ENCODE results near the gene KYNU. TPM values are rescaled to one million over a fixed set of nuclear protein-coding genes. Genes with fewer than 3 reads are reported as not detected.
"Not testable (repeated sequence)": the region's sequence is repeated elsewhere in the genome, so short reads cannot be mapped to it uniquely, and the experiment has no call there.

KYNU gene
- total RNA-seq, 1 donor from 2014 or later, result not detected

- no peak for DNase-seq (ENCODE audit: low spot score, unreplicated experiment)
- no peak overlapping the region for H3K4me3 Mint-ChIP-seq (ENCODE audit: low read depth)
- no peak overlapping the region for H3K27ac Mint-ChIP-seq
- TF ChIP-seq CTCF (IDR thresholded peaks at IDR 0.05; ENCODE audit: unreplicated experiment), result no peak
- peaks cover 3% of the 10 kb centered on the region for H3K4me1 Mint-ChIP-seq (ENCODE audit: low read depth)
- H3K36me3 Mint-ChIP-seq (ENCODE audit: insufficient read depth), result no peaks in the 10 kb centered on the region
- H3K27me3 Mint-ChIP-seq, result peaks cover 7% of the 10 kb centered on the region
- no peaks in the 10 kb centered on the region for H3K9me3 Mint-ChIP-seq (ENCODE audit: low read depth)
Observed at GRCh38 chr2:142858961-142859360, 18.5 kb upstream of the KYNU start.

DNA sequence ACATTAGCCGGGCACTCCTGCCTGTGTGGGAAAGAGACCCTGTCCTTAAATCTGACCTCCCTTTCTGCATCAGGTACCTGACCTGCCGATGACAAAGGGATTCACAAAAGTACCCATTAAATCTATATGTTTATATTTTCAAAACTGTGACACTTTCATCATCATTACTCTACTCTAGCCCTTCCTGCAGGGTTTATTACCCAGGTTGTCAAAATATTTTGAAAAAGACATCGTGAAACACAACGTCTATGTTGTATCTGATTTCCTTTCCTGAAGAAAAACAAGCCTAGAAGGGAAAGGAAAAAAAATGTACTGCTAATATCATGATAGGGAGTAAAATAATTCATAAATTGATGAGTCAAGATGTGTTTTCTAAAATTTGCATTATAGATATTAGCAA, 15.2 kb upstream of the KYNU start:
- H3K4me3 Mint-ChIP-seq (ENCODE audit: low read depth), result no peak overlapping the region
- peaks cover 6% of the 10 kb centered on the region for H3K4me1 Mint-ChIP-seq (ENCODE audit: low read depth)
- DNase-seq (ENCODE audit: low spot score, unreplicated experiment), result no peak
- H3K27ac Mint-ChIP-seq, result no peak overlapping the region
- no peaks in the 10 kb centered on the region for H3K9me3 Mint-ChIP-seq (ENCODE audit: low read depth)
- no peaks in the 10 kb centered on the region for H3K36me3 Mint-ChIP-seq (ENCODE audit: insufficient read depth)
- H3K27me3 Mint-ChIP-seq, result no peaks in the 10 kb centered on the region
- no peak for TF ChIP-seq CTCF (IDR thresholded peaks at IDR 0.05; ENCODE audit: unreplicated experiment)

DNA sequence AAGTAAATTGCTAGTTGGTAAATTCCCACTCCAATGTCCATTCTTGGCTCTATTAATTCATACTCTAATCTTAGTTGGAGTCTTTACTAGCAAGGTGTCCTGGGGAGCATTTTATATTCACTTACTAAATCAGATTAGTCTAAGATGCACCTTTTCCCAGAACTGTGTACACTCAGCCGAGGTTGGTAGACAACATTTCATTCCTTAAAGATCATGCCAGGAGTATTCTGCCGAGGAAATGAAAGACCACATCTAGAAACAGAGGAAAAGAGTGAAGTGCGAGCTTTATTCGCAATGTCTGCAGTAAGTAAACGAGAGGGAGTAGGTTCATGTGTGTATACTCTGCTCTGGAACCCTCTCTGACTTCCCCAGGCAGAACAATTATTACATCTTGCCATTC, 14.6 kb upstream of the KYNU start:
- no peaks in the 10 kb centered on the region for H3K27me3 Mint-ChIP-seq
- H3K4me3 Mint-ChIP-seq (ENCODE audit: low read depth), result no peak overlapping the region
- TF ChIP-seq CTCF (IDR thresholded peaks at IDR 0.05; ENCODE audit: unreplicated experiment), result no peak
- no peak for DNase-seq (ENCODE audit: low spot score, unreplicated experiment)
- H3K36me3 Mint-ChIP-seq (ENCODE audit: insufficient read depth), result no peaks in the 10 kb centered on the region
- H3K9me3 Mint-ChIP-seq (ENCODE audit: low read depth), result no peaks in the 10 kb centered on the region
- no peak overlapping the region for H3K27ac Mint-ChIP-seq
- peaks cover 6% of the 10 kb centered on the region for H3K4me1 Mint-ChIP-seq (ENCODE audit: low read depth)

DNA sequence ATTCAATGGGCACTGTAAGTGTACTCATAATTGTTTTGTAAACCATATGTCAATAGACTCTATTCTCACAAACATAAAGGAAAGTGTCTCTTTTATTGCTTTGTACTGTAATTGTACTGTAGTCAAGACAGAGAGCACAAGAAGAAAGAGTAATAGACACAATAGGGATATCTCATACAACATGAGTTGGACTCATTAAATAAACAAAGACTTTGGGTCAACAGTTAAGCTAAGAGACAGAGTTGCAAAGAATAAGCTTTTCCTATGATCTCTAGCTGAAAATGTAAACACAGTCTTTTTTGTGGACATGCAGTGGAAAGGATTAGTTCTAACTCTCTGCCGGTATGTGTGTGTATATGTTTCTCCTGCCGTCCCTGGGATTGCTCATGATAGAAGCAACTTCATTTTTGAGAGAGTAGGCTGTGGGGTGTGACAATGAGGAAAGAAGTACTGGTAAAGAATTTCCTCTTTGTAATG, 13.9 kb upstream of the KYNU start:
- H3K27me3 Mint-ChIP-seq, result no peaks in the 10 kb centered on the region
- H3K27ac Mint-ChIP-seq, result no peak overlapping the region
- no peaks in the 10 kb centered on the region for H3K9me3 Mint-ChIP-seq (ENCODE audit: low read depth)
- H3K36me3 Mint-ChIP-seq (ENCODE audit: insufficient read depth), result no peaks in the 10 kb centered on the region
- no peak overlapping the region for H3K4me3 Mint-ChIP-seq (ENCODE audit: low read depth)
- DNase-seq (ENCODE audit: low spot score, unreplicated experiment), result no peak
- peaks cover 6% of the 10 kb centered on the region for H3K4me1 Mint-ChIP-seq (ENCODE audit: low read depth)
- no peak for TF ChIP-seq CTCF (IDR thresholded peaks at IDR 0.05; ENCODE audit: unreplicated experiment)

DNA sequence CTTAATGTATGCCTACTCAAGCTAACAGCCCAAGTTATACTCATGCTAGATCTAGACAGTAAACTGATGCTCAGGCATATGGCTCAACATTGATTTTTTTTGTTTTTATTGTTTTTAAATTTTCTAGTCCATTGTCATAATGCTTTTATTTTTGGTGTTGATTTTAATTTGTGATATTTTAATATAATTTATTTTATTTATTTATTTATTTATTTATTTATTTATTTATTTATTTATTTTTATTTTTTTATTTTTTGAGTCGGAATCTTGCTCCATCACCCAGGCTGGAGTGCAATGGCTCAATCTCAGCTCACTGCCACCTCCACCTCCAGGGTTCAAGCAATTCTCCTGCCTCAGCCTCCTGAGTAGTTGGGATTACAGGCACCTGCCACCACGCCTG, 12.9 kb upstream of the KYNU start:
- not testable (repeated sequence) for H3K4me1 Mint-ChIP-seq (ENCODE audit: low read depth); H3K27me3 Mint-ChIP-seq; H3K9me3 Mint-ChIP-seq (ENCODE audit: low read depth); H3K36me3 Mint-ChIP-seq (ENCODE audit: insufficient read depth); DNase-seq (ENCODE audit: low spot score, unreplicated experiment); H3K4me3 Mint-ChIP-seq (ENCODE audit: low read depth); H3K27ac Mint-ChIP-seq

- no peaks in the 10 kb centered on the region for H3K9me3 Mint-ChIP-seq (ENCODE audit: low read depth)
- no peak overlapping the region for H3K4me3 Mint-ChIP-seq (ENCODE audit: low read depth)
- no peak for DNase-seq (ENCODE audit: low spot score, unreplicated experiment)
- H3K4me1 Mint-ChIP-seq (ENCODE audit: low read depth), result peaks cover 13% of the 10 kb centered on the region
- H3K27me3 Mint-ChIP-seq, result no peaks in the 10 kb centered on the region
- TF ChIP-seq CTCF (IDR thresholded peaks at IDR 0.05; ENCODE audit: unreplicated experiment), result no peak
- no peaks in the 10 kb centered on the region for H3K36me3 Mint-ChIP-seq (ENCODE audit: insufficient read depth)
- no peak overlapping the region for H3K27ac Mint-ChIP-seq
Observed at GRCh38 chr2:142865924-142866323, 11.5 kb upstream of the KYNU start.
